Esophagus muscularis mucosa (tissue), 4 donors: Measurements from ENCODE around the gene MATCAP1. TPM values are rescaled to one million over a fixed set of nuclear protein-coding genes. Genes with fewer than 3 reads are reported as not detected.

Experiments
- DNase-seq: peaks from one replicate; pipeline ENCODE4 v3.0.0-alpha.2; 2017; ENCODE audit errors: extremely low spot score
- H3K27ac ChIP-seq, 4 donors: fragments of 200-600 bp; sonication (generic); replicated peaks in 1 of 4; 1 replicate in 3 of 4; 2 replicates in 1 of 4; pipeline ENCODE4 v1.5.1; 2016 to 2019; ENCODE audit warnings: mild to moderate bottlenecking in 1 of 4
- H3K27me3 ChIP-seq, 4 donors: fragments of 200-600 bp; sonication (generic); one replicate each; pipeline versions ENCODE4 v1.5.1 to v1.6.0; 2016 to 2019
- H3K36me3 ChIP-seq, 4 donors: fragments of 200-600 bp; sonication (generic); one replicate each; pipeline ENCODE4 v1.5.1; 2016 to 2019
- H3K4me1 ChIP-seq, 4 donors: fragments of 200-600 bp; sonication (generic); one replicate each; pipeline ENCODE4 v1.5.1; 2016 to 2019
- H3K4me3 ChIP-seq, 4 donors: fragments of 200-600 bp; sonication (generic); 1 replicate in 2 of 4; 2 replicates in 2 of 4; pipeline ENCODE4 v1.5.1; 2016 to 2019; ENCODE audit warnings: mild to moderate bottlenecking in 4 of 4, moderate library complexity in 1 of 4
- H3K9me3 ChIP-seq, 4 donors: fragments of 200-600 bp; sonication (generic); 1 replicate in 3 of 4; 2 replicates in 1 of 4; pipeline ENCODE4 v1.5.1; 2016 to 2019
- CTCF ChIP-seq, 3 experiments: fragments of 200-600 bp in 2 of 3; fragments of 450-650 bp in 1 of 3; sonication (generic) in 2 of 3; IDR thresholded peaks; one replicate each; pipeline ENCODE4 v1.5.1; 2017 to 2019; ENCODE audit warnings: antibody characterized with exemption in 3 of 3, mild to moderate bottlenecking in 2 of 3, moderate library complexity in 1 of 3
- EP300 ChIP-seq: sonication (generic); formaldehyde crosslinking; IDR thresholded peaks from one replicate; pipeline ENCODE4 v1.6.1; 2017; ENCODE audit warnings: antibody characterized with exemption
- POLR2A ChIP-seq: fragments of 450-650 bp; IDR thresholded peaks from one replicate; pipeline ENCODE4 v1.6.1; 2017; ENCODE audit warnings: antibody characterized with exemption, moderate library complexity, mild to moderate bottlenecking, low read depth
- POLR2AphosphoS5 ChIP-seq, 2 donors: sonication (generic); formaldehyde crosslinking; IDR thresholded peaks; one replicate each; pipeline ENCODE4 v1.6.1; 2017; ENCODE audit warnings: antibody characterized with exemption in 2 of 2
- WGBS: methylation state at CpG from one replicate; pipeline ENCODE4 v1.1.5; 2018; 5-methylcytosine and 5-hydroxymethylcytosine counted together
- intact Hi-C: fragments of 100-400 bp; cut with DNase I; formaldehyde crosslinking; loops from one replicate; pipeline ENCODE4 v1.15.1; 2023
- total RNA-seq, 4 donors: library from RNA; depleted of rRNA; stranded (reverse); fragments of >200 nt; gene quantifications; one replicate each; pipeline versions ENCODE4 v1.1.0 to v1.2.1, GENCODE V29; 2016

MATCAP1 gene
- total RNA-seq, 4 donors from 2014 or later = 7.8 to 17.7 (median 11.2) TPM

- DNase-seq = no peak
- H3K4me3 ChIP-seq = peak overlapping the region; percentile 72 to 98 (median 90)
- H3K36me3 ChIP-seq = peaks cover 31 to 54% (median 48%) of the 10 kb centered on the region in 4 donors
- peaks cover 20 to 34% (median 25%) of the 10 kb centered on the region in 4 donors for H3K4me1 ChIP-seq
- 87% methylated on average over 6 of the region's 9 CpGs for WGBS
- no peaks in the 10 kb centered on the region for H3K9me3 ChIP-seq
- TF ChIP-seq CTCF (IDR thresholded peaks at IDR 0.05) (no peak), POLR2A (no peak), EP300 (no peak), POLR2AphosphoS5 (IDR thresholded peaks at IDR 0.05) (no peak)
- no peaks in the 10 kb centered on the region for H3K27me3 ChIP-seq
- H3K27ac ChIP-seq = no peak overlapping the region
- intact Hi-C loops = no loop called here
Measured at GRCh38 chr16:67228034-67228785, 44.4 kb upstream of the MATCAP1 start.

GRCh38 chr16:67227567-67227921 is 43.8 kb upstream of the MATCAP1 start:
- Histone ChIP-seq H3K27ac (peak overlapping the region; percentile 77 to 90 (median 82)), H3K27me3 (no peaks in the 10 kb centered on the region), H3K4me1 (peaks cover 20 to 34% (median 25%) of the 10 kb centered on the region in 4 donors), H3K9me3 (no peaks in the 10 kb centered on the region), H3K36me3 (peaks cover 31 to 53% (median 42%) of the 10 kb centered on the region in 4 donors), H3K4me3 (peak overlapping the region; percentile 72 to 98 (median 90))
- WGBS = 23% methylated on average over 11 of the region's 12 CpGs
- intact Hi-C loops = no loop called here
- no peak for DNase-seq
- no peak for TF ChIP-seq POLR2AphosphoS5 (IDR thresholded peaks at IDR 0.05)
- TF ChIP-seq POLR2A = no peak
- no peak for TF ChIP-seq EP300
- no peak for TF ChIP-seq CTCF (IDR thresholded peaks at IDR 0.05)

- DNase-seq = peak; percentile 99
- peaks cover 20 to 34% (median 25%) of the 10 kb centered on the region in 4 donors for H3K4me1 ChIP-seq
- H3K4me3 ChIP-seq = peak within 1 kb of the TSS; percentile 72 to 98 (median 90)
- H3K27me3 ChIP-seq = no peaks in the 10 kb centered on the region
- H3K27ac ChIP-seq = peak within 1 kb of the TSS; percentile 77 to 90 (median 82)
- under 1% methylated on average over 40 of the region's 46 CpGs for WGBS
- TF ChIP-seq CTCF (IDR thresholded peaks at IDR 0.05) = peak in 1 of 3 experiments; percentile 45
- TF ChIP-seq POLR2AphosphoS5 (IDR thresholded peaks at IDR 0.05) = peak; percentile 97 to 100
- TF ChIP-seq POLR2A = peak; percentile 63
- no peak for TF ChIP-seq EP300
- no peaks in the 10 kb centered on the region for H3K9me3 ChIP-seq
- H3K36me3 ChIP-seq = peaks cover 31 to 48% (median 40%) of the 10 kb centered on the region in 4 donors
- intact Hi-C loops = no loop called here
Measured at GRCh38 chr16:67226804-67227566, 43.2 kb upstream of the MATCAP1 start, which contains the start of gene TMEM208. TSS of gene TMEM208 (plus strand) at chr16:67227130. CDS start at chr16:67227219, 89 bp downstream.

- Histone ChIP-seq H3K36me3 (peaks cover 26 to 42% (median 33%) of the 10 kb centered on the region in 4 donors), H3K27ac (peak overlapping the region; percentile 77 to 90 (median 82)), H3K9me3 (no peaks in the 10 kb centered on the region), H3K4me1 (peaks cover 20 to 34% (median 25%) of the 10 kb centered on the region in 4 donors), H3K27me3 (no peaks in the 10 kb centered on the region), H3K4me3 (peak overlapping the region; percentile 72 to 98 (median 90))
- TF ChIP-seq POLR2AphosphoS5 (IDR thresholded peaks at IDR 0.05) = no peak
- no peak for TF ChIP-seq CTCF (IDR thresholded peaks at IDR 0.05)
- TF ChIP-seq POLR2A = no peak
- no peak for TF ChIP-seq EP300
- WGBS = 10% methylated on average over 12 of the region's 12 CpGs
- intact Hi-C loops = no loop called here
- no peak for DNase-seq
Measured at GRCh38 chr16:67226295-67226803, 42.6 kb upstream of the MATCAP1 start.
